ENCODE results near the gene NEK8. TPM values are rescaled to one million over a fixed set of nuclear protein-coding genes. Genes with fewer than 3 reads are reported as not detected.

NEK8 gene
- total and polyA plus RNA-seq, 9 of the 15 experiments (the other 6 are each of a cell fraction or from before 2014, with no cell fraction given) = 0.98 to 16.6 (median 4.6) TPM

- no peak for TF ChIP-seq PRDM10 (IDR thresholded peaks at IDR 0.05; ENCODE audit: partially characterized antibody)
- 0 out of 2 replicates have a peak, but pooled peaks have one; percentile 35 for TF ChIP-seq ZNF592 (IDR thresholded peaks at IDR 0.05)
- TF ChIP-seq ZC3H11A (IDR thresholded peaks at IDR 0.05; ENCODE audit: low read depth, low read length) = no peak
- TF ChIP-seq RBM25 (IDR thresholded peaks at IDR 0.05; ENCODE audit: low read depth, low read length, severe bottlenecking) = no peak
- TF ChIP-seq ZNF146 (CRISPR knock-in tag; IDR thresholded peaks at IDR 0.05; ENCODE audit: unreplicated experiment) = no peak
- peak; percentile 61 for TF ChIP-seq RBBP5 (IDR thresholded peaks at IDR 0.05; ENCODE audit: borderline replicate concordance, insufficient read depth, low read length, poor library complexity, severe bottlenecking)
- TF ChIP-seq ZBTB9 (CRISPR knock-in tag; IDR thresholded peaks at IDR 0.05) = no peak
- no peak for TF ChIP-seq NFYB (IDR thresholded peaks at IDR 0.05; ENCODE audit: extremely low read depth, insufficient read length)
- TF ChIP-seq EP300 (IDR thresholded peaks at IDR 0.05; ENCODE audit: low read length) = peak; percentile 52
- no peak for TF ChIP-seq ATF2 (CRISPR knock-in tag; IDR thresholded peaks at IDR 0.05)
- no peak for TF ChIP-seq CTCFL (IDR thresholded peaks at IDR 0.05; ENCODE audit: borderline replicate concordance, insufficient read depth, low read depth, low read length, poor library complexity, severe bottlenecking)
- TF ChIP-seq ELF2 (CRISPR knock-in tag; IDR thresholded peaks at IDR 0.05) = peak; percentile 81
Measured at GRCh38 chr17:28741358-28742349, 13.1 kb downstream of the NEK8 start (continued).

Data from K562 (cell line).